ENCODE data around the gene ST8SIA2.

- TF ChIP-seq CTCF (IDR thresholded peaks at IDR 0.05) (no peak), POLR2A (IDR thresholded peaks at IDR 0.05) (no peak), POLR2AphosphoS5 (IDR thresholded peaks at IDR 0.05) (no peak)
Observed at GRCh38 chr15:92463352-92463751, 69.7 kb downstream of the ST8SIA2 start.
